ENCODE data around the gene SLC6A18.
"Not testable (repeated sequence)": the region's sequence is repeated elsewhere in the genome, so short reads cannot be mapped to it uniquely, and the experiment has no call there.

Gene SLC6A18

GRCh38 chr5:1216918-1217295 is 8.3 kb upstream of the SLC6A18 start:
- no peak for DNase-seq

- no peak for DNase-seq
Measured at GRCh38 chr5:1217596-1218206, 7.5 kb upstream of the SLC6A18 start.

DNA sequence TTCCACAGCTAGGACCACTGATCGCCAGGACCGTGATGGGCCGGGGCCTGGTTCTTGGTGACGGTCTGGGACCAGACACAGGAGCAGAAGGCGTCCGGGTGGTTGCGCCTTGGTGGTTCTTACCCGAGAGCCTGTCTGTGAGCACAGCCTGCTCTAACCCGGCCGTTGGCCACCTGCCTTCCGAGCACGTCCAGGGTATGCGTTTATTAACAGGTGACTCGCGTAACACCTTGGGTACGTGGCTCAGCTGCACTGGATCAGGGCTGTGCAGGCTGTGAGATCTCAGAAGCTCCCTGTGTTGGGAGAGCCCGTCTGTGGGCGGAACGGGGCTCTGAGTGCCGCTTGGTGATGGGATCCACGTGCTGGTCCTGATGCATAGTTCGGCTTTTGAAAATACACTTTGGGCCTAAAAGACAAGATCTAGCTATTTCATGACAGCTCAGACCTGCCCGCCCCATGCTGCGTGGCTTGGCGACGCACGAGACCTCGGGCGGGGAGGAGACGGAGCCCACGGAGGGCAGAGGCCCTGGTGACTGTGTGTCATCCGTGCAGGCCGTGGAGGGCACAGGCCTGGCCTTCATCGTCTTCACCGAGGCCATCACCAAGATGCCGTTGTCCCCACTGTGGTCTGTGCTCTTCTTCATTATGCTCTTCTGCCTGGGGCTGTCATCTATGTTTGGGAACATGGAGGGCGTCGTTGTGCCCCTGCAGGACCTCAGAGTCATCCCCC is 6.7 kb upstream of the SLC6A18 start:
- no peak for DNase-seq

GRCh38 chr5:1219098-1219767 is 5.9 kb upstream of the SLC6A18 start:
- no peak for DNase-seq

DNA sequence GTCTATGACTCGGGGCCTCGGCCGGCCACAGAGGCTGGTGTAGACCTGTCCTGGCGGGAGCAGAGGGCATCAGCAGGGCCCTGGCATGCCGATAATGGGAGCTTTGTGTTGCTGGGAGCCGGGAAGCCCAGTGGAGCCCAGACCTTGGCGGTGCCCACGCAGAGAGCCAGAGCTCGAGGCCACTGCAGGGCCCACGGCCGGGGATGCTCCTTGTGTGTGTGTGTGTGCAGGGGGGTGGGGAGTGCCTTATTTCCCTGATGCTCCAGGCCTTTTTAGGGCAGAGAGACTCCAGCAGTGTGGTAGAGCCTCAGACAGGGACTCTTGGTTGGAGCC is 5.4 kb upstream of the SLC6A18 start:
- DNase-seq: no peak

- DNase-seq: no peak
Measured at GRCh38 chr5:1220351-1220750, 4.8 kb upstream of the SLC6A18 start.

DNA sequence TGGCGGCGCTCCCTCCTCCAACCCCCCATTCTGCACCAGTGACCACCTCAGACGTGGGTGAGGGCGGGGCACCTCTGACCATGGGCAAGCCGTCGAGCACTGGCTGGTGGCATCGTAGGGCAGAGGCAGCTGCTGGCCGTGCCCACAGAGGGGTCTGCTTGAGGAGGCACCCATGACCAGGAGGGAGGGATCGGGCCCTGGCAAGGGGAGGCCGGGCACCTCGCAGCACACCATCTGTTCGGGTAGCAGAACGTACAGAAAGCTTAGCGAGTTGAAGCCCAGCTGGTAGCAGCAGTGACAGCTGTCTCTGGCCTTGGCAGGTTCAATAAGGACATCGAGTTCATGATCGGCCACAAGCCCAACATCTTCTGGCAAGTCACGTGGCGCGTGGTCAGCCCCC is 4.3 kb upstream of the SLC6A18 start:
- DNase-seq: no peak

GRCh38 chr5:1221721-1222120 is 3.5 kb upstream of the SLC6A18 start:
- DNase-seq: no peak

- DNase-seq: no peak
Measured at GRCh38 chr5:1222147-1222546, 3.0 kb upstream of the SLC6A18 start.

DNA sequence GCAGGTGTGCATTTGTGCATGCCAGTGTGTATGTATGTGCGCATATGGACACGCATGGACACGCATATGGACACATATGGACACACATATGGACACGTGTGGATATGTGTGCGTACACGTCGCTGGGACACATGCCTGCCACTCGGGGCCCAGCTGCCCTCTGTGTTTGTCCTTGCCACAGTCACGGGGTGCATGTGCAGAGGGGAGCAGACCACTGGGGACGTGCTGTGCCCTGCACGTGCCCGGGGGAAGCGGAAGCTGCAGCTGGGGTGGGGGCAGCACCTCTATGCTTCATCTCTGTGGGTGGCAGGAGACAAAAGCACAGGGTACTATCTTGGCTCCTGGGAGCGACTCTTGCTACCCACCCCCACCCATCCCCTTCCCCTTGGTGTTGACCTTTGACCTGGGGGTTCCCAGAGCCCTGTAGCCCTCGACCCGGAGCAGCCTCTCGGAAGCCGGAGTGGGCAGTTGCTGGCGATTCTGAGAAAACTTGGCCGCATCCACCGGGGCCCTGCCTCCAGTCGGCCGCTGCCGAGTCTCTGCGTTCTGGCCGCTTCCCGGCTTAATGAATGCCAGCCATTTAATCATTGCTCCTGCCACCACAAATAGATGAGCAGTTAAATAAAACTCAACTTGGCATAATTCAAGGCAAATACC is 2.4 kb upstream of the SLC6A18 start:
- DNase-seq: no peak

DNA sequence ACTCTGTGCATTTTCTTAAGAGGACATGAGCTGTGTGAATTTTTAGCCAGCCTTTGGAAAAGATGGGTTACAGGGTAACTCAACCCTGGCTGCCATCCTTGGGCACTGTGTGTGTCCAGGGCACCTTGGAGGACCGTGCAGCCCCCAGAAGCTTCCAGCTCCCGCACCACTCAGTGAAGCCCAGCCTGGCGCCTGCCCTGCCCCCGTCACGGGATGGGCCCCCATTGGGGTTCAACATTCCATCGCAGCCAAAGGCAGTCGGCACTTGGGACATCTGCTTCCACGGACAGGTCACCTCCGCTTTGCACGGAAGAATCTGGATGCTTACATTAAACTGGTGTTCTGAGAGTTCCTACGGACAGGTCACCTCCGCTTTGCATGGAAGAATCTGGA is 1.9 kb upstream of the SLC6A18 start:
- no peak for DNase-seq

DNA sequence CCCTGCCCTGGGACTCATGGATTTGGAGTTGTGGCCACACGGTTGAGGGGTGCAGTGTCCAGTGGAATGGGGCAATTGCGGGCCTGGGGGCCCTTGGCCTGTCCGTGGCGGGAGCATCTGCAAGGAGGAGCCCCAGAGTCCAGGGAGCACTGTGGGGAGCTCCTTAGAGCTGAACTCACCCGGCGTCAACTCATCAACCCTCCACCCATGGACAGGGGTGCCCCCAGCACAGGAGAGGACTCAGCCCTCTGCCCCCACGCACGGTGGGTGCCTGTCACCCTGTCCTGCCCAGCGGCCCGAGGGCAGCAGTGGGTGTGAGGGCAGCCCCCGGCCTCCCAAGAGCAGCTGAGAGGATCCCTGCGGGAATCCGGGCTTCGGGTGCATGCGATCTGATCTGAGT is 550 bp upstream of the SLC6A18 start:
- no peak for DNase-seq

- no peak for DNase-seq
Measured at GRCh38 chr5:1226231-1226630, 1.1 kb downstream of the SLC6A18 start.

- no peak for DNase-seq
Measured at GRCh38 chr5:1226839-1227581, 1.8 kb downstream of the SLC6A18 start.

- DNase-seq: no peak
Measured at GRCh38 chr5:1227667-1228066, 2.5 kb downstream of the SLC6A18 start.

DNA sequence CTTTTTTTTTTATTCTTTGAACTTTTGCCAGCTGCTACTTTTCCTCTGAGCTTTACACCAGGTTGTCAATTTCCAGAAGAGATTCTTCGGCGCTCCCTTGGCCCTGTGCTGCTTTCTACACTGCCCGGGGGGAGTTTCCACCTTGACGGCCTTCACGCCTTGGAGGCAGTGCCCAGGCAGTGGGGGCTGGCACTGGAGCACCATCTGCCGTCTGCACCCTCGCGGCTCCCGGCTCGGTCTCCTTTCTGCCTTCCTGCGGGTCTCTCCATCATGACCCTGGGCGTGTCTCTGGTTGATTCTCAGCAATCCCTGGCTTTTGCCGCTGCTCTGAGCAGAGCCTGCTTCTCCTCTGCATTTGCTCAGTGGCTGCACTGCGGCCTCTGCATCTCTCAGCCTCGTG is 2.9 kb downstream of the SLC6A18 start:
- no peak for DNase-seq

DNA sequence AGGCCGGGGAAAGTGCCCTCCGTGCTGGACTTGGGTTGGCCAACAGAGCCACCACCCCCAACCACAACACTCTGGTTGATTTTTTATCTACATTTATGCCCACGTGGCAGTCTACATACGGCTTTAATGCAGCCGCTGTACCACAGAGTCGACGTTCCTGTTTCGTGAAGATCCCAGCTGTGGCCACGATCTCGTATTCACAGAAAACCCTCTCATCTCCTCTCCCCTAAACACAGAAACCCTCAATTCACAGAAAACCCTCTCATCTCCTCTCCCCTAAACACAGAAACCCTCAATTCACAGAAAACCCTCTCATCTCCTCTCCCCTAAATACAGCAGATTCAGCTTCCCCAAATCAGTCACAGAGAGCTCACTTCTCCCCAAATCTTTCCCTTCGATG is 3.8 kb downstream of the SLC6A18 start:
- not testable (repeated sequence) for DNase-seq

DNA sequence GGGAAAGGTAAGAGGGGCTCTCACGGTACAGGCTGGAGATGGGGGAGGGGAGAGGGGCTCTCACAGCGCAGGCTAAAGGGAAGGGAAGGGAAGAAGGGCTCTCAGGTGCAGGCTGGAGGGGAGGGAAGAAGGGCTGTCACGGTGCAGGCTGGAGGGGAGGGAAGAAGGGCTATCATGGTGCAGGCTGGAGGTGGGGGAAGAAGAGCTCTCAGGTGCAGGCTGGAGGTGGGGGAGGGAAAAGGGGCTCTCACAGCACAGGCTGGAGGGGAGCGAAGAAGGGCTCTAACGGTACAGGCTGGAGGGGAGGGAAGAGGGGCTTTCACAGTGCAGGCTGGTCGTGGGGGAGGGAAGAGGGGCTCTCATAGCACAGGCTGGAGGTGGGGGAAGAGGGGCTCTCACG is 4.6 kb downstream of the SLC6A18 start:
- DNase-seq: no peak

DNA sequence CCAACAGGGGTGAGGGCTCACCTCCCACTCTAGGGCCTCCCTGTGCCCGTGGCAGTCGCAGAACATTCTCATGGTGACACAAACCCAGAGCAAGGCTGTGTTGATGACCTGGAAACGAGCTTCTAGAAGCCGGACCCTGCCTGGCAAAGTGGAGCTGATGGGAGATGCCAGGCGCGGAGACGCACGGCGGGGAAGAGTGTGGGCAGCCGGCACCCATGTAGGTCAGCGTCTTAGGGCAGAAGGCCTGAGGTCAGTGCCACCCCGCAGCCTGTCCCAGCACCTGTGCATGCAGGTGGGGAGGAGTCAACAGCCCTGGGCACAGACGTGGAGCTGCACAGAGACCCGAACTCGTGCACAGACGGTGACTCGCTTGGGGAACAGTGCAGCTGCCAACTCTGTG is 5.4 kb downstream of the SLC6A18 start:
- DNase-seq: no peak

- no peak for DNase-seq
Measured at GRCh38 chr5:1231354-1231905, 6.2 kb downstream of the SLC6A18 start.

- DNase-seq: no peak
Measured at GRCh38 chr5:1232780-1233179, 7.6 kb downstream of the SLC6A18 start.

GRCh38 chr5:1235379-1235778 is 10.2 kb downstream of the SLC6A18 start:
- no peak for DNase-seq

- no peak for DNase-seq
Measured at GRCh38 chr5:1235838-1236237, 10.7 kb downstream of the SLC6A18 start.
